CD8-positive, alpha-beta memory T cell (primary cell): Measurements from ENCODE around the gene KLRD1. TPM values are rescaled to one million over a fixed set of nuclear protein-coding genes. Genes with fewer than 3 reads are reported as not detected.
A peak's percentile ranks its signal among the peaks of the same experiment; 100 is the strongest.

ENCODE experiments used
- CTCF ChIA-PET: fragments of 350-600 bp; sonication (Branson Sonifier 250); formaldehyde crosslinking; loops from one replicate; lab custom pipeline; 2021; ENCODE audit warnings: antibody characterized with exemption; lab: Charles Lee
- POLR2A ChIA-PET: fragments of 350-600 bp; sonication (Branson Sonifier 250); formaldehyde crosslinking; loops from one replicate; lab custom pipeline; 2021; ENCODE audit warnings: antibody characterized with exemption; lab: Charles Lee
- DNase-seq, 5 donors: peaks; one replicate each; pipeline versions ENCODE4 v3.0.0 to v3.0.0-alpha.2; 2020 to 2022; ENCODE audit warnings: mixed read lengths in 1 of 5
- H3K27ac ChIP-seq: one replicate; pipeline ENCODE4 v1.7.0; 2013; ENCODE audit warnings: low read depth, mild to moderate bottlenecking, low read length, moderate library complexity
- H3K27me3 ChIP-seq: 2 replicates; pipeline ENCODE4 v1.7.0; 2013; ENCODE audit warnings: low read length, mild to moderate bottlenecking; ENCODE audit not compliant: insufficient read depth, poor library complexity, severe bottlenecking
- H3K36me3 ChIP-seq: 2 replicates; pipeline ENCODE4 v1.7.0; 2013; ENCODE audit warnings: mild to moderate bottlenecking, low read length, moderate library complexity; ENCODE audit not compliant: insufficient read depth
- H3K4me1 ChIP-seq: 2 replicates; pipeline ENCODE4 v1.7.0; 2013; ENCODE audit warnings: mild to moderate bottlenecking, low read length, moderate library complexity; ENCODE audit not compliant: insufficient read depth
- H3K4me3 ChIP-seq: 2 replicates; pipeline ENCODE4 v1.7.0; 2013; ENCODE audit warnings: mild to moderate bottlenecking, low read length
- H3K9me3 ChIP-seq: 2 replicates; pipeline ENCODE4 v1.7.0; 2013; ENCODE audit warnings: mild to moderate bottlenecking, low read length
- H3K27ac Mint-ChIP-seq, 8 donors: one replicate each; pipeline ENCODE4 v1.8.0; 2020 to 2021; ENCODE audit warnings: mixed read lengths in 8 of 8, mild to moderate bottlenecking in 6 of 8, inconsistent platforms in 3 of 8, moderate library complexity in 3 of 8
- H3K27me3 Mint-ChIP-seq, 2 donors: one replicate each; pipeline ENCODE4 v1.8.0; 2020 to 2021; ENCODE audit warnings: mixed read lengths in 2 of 2, mild to moderate bottlenecking in 1 of 2, moderate library complexity in 1 of 2
- H3K36me3 Mint-ChIP-seq, 3 donors: one replicate each; pipeline ENCODE4 v1.8.0; 2020 to 2021; ENCODE audit warnings: mixed read lengths in 3 of 3, inconsistent platforms in 1 of 3, mild to moderate bottlenecking in 1 of 3
- H3K4me1 Mint-ChIP-seq, 3 donors: one replicate each; pipeline ENCODE4 v1.8.0; 2020 to 2021; ENCODE audit warnings: mixed read lengths in 3 of 3, inconsistent platforms in 1 of 3, mild to moderate bottlenecking in 1 of 3
- H3K4me3 Mint-ChIP-seq, 7 donors: one replicate each; pipeline ENCODE4 v1.8.0; 2020 to 2021; ENCODE audit warnings: mixed read lengths in 7 of 7, mild to moderate bottlenecking in 6 of 7, moderate library complexity in 4 of 7, inconsistent platforms in 2 of 7
- H3K9me3 Mint-ChIP-seq, 5 donors: one replicate each; pipeline ENCODE4 v1.8.0; 2020 to 2022; ENCODE audit warnings: mixed read lengths in 5 of 5, mild to moderate bottlenecking in 3 of 5, moderate library complexity in 2 of 5, inconsistent platforms in 1 of 5
- polyA plus RNA-seq: library from polyadenylated mRNA; unstranded; fragments of 300-500 nt; fragmentation: Illumina TruSeq; gene quantifications from one replicate; pipeline ENCODE4 v1.2.3, GENCODE V29; 2021
- total RNA-seq, 2 experiments: library from RNA; stranded (reverse); gene quantifications; one replicate each; pipeline ENCODE4 v1.2.3, GENCODE V29; 2021

The KLRD1 gene
- total and polyA plus RNA-seq, 3 experiments from 2014 or later, result 65.4 to 177 (median 70.1) TPM

- CTCF ChIA-PET, result interaction anchor here (1.5 kb wide), 1 partner anchor 23 kb away, joined by 3 read pairs; no protein-coding TSS in a partner anchor
- peaks cover 0 to 2% (median 0%) of the 10 kb centered on the region in 5 donors for H3K9me3 Mint-ChIP-seq
- H3K27me3 Mint-ChIP-seq, result peaks cover 0 to 4% of the 10 kb centered on the region in 2 donors
- H3K4me3 Mint-ChIP-seq, result peak overlapping the region; percentile 2 to 78 (median 70)
- Histone ChIP-seq H3K36me3 (no peaks in the 10 kb centered on the region), H3K9me3 (no peaks in the 10 kb centered on the region), H3K4me3 (no peak overlapping the region), H3K27me3 (no peaks in the 10 kb centered on the region), H3K4me1 (peaks cover 17% of the 10 kb centered on the region), H3K27ac (no peak overlapping the region)
- POLR2A ChIA-PET, result interaction anchor here (0.6 to 1.3 kb wide), 2 partner anchors 23 to 37 kb away, joined by 3 to 5 read pairs; no protein-coding TSS in a partner anchor
- H3K4me1 Mint-ChIP-seq, result peaks cover 39 to 58% (median 58%) of the 10 kb centered on the region in 3 donors
- DNase-seq, result peak in 2 of 5 donors; percentile 41 to 73
- peak overlapping the region; percentile 15 to 78 (median 64) for H3K27ac Mint-ChIP-seq
- peaks cover 0 to 2% (median 0%) of the 10 kb centered on the region in 3 donors for H3K36me3 Mint-ChIP-seq
Observed at GRCh38 chr12:10285919-10286318, 21.8 kb upstream of the KLRD1 start.

DNA sequence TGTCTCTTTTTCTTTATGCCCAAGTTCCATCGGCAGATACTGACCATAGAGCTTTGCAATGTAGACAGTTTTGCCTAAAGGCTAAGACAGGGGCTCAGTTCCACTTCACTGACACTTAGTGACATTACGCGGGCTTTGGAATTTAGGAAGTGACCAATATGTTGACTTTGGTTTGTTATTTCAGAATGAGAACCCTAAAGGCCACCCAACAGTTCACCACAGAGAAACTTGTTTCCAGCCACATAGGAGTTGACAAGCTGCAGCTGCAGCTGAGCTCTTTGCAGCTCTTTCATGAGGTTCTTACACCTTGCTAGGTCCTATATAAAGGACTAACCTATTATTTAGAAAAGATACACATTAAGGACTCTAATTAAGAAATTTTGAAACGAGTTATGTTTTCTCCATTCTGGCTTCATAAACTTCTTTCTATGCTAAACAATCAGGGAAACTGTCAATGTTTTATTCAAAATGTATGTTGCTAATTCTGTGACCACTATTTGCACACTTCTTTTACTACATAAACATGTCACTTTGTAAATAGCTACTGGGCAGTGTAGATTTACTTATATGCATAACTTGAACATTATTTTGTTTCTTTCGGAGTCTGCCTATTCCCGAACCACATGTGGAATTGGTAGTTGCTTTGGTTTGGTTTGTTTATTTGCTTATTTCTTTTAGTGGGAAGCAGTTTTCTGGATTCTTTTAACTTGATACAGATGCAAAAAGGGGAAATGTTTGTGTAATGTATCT lies 18.5 kb upstream of the KLRD1 start:
- H3K4me1 ChIP-seq, result peaks cover 35% of the 10 kb centered on the region
- H3K4me1 Mint-ChIP-seq, result peaks cover 56 to 75% (median 75%) of the 10 kb centered on the region in 3 donors
- ChIA-PET CTCF (interaction anchor here (2.0 kb wide), 1 partner anchor 9 kb away, joined by 4 read pairs; no protein-coding TSS in a partner anchor), POLR2A (interaction anchor here (0.7 kb wide), 1 partner anchor 382 kb away, joined by 3 read pairs; no protein-coding TSS in a partner anchor)
- no peaks in the 10 kb centered on the region for H3K9me3 ChIP-seq
- H3K27ac ChIP-seq, result no peak overlapping the region
- H3K4me3 ChIP-seq, result no peak overlapping the region
- H3K36me3 ChIP-seq, result no peaks in the 10 kb centered on the region
- no peaks in the 10 kb centered on the region for H3K27me3 Mint-ChIP-seq
- H3K36me3 Mint-ChIP-seq, result no peaks in the 10 kb centered on the region
- H3K27me3 ChIP-seq, result no peaks in the 10 kb centered on the region
- H3K27ac Mint-ChIP-seq, result peak overlapping the region; percentile 11 to 80 (median 41)
- no peaks in the 10 kb centered on the region for H3K9me3 Mint-ChIP-seq
- peak overlapping the region in 6 of 7 donors; percentile 3 to 78 (median 52) for H3K4me3 Mint-ChIP-seq
- DNase-seq, result no peak

- H3K9me3 Mint-ChIP-seq, result no peaks in the 10 kb centered on the region
- peak overlapping the region in 6 of 8 donors; percentile 26 to 88 (median 58) for H3K27ac Mint-ChIP-seq
- peak overlapping the region in 5 of 7 donors; percentile 19 to 69 (median 28) for H3K4me3 Mint-ChIP-seq
- CTCF ChIA-PET, result no interaction called here
- Histone ChIP-seq H3K9me3 (no peaks in the 10 kb centered on the region), H3K27ac (no peak overlapping the region), H3K36me3 (no peaks in the 10 kb centered on the region), H3K4me3 (no peak overlapping the region), H3K4me1 (peaks cover 29% of the 10 kb centered on the region), H3K27me3 (no peaks in the 10 kb centered on the region)
- peaks cover 54 to 74% (median 73%) of the 10 kb centered on the region in 3 donors for H3K4me1 Mint-ChIP-seq
- DNase-seq, result no peak
- no peaks in the 10 kb centered on the region for H3K36me3 Mint-ChIP-seq
- POLR2A ChIA-PET, result no interaction called here
- no peaks in the 10 kb centered on the region for H3K27me3 Mint-ChIP-seq
Observed at GRCh38 chr12:10291030-10291429, 16.6 kb upstream of the KLRD1 start.

- Histone ChIP-seq H3K4me3 (no peak overlapping the region), H3K4me1 (peaks cover 30% of the 10 kb centered on the region), H3K27me3 (no peaks in the 10 kb centered on the region), H3K9me3 (no peaks in the 10 kb centered on the region), H3K36me3 (no peaks in the 10 kb centered on the region), H3K27ac (no peak overlapping the region)
- POLR2A ChIA-PET, result interaction anchor here (0.7 to 1.8 kb wide), 4 partner anchors 12 to 81 kb away, joined by 3 to 5 read pairs (median 4); partner anchors contain the start of gene GABARAPL1
- no peak for DNase-seq
- CTCF ChIA-PET, result interaction anchor here (0.7 to 2.2 kb wide), 2 partner anchors 13 to 29 kb away, joined by 3 to 7 read pairs; no protein-coding TSS in a partner anchor
- Mint-ChIP-seq H3K27me3 (no peaks in the 10 kb centered on the region), H3K4me3 (peak overlapping the region in 5 of 7 donors; percentile 9 to 72 (median 54)), H3K9me3 (no peaks in the 10 kb centered on the region), H3K4me1 (peaks cover 63 to 88% (median 84%) of the 10 kb centered on the region in 3 donors), H3K27ac (peak overlapping the region; percentile 83 to 96 (median 91)), H3K36me3 (no peaks in the 10 kb centered on the region)
Observed at GRCh38 chr12:10293151-10293550, 14.5 kb upstream of the KLRD1 start.

DNA sequence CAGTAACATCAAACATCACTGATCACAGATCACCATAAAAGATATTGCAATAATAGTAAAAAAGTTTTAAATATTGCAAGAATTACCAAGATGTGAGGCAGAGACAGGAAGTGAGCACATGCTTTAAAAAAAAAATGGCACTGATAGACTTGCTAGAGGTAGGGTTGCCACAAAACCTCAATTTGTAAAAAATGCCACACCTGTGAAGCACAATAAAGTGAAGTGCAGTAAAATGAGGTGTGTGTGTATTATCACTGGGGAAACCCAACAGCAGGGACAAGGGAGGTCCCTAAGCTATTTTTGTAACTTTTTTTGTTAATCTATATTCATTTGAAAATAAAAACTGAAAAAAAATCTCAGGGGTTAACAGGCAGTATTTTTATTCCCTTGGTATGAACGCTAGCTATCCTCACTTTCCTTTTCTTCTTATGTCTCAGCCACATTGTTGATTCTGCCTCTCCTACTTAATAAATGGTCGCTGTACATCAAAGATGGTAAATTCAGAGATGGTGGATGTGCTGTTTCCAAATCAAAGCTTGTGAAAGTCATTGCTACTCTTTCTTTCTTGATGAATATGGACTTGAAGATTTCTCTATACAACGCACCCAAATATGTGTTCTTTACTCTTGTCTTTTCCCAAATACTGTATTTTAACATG lies 14.0 kb upstream of the KLRD1 start:
- Mint-ChIP-seq H3K4me1 (peaks cover 63 to 83% (median 83%) of the 10 kb centered on the region in 3 donors), H3K4me3 (peak overlapping the region; percentile 26 to 72 (median 51)), H3K27me3 (no peaks in the 10 kb centered on the region), H3K36me3 (no peaks in the 10 kb centered on the region), H3K9me3 (no peaks in the 10 kb centered on the region), H3K27ac (peak overlapping the region; percentile 83 to 96 (median 91))
- no peaks in the 10 kb centered on the region for H3K36me3 ChIP-seq
- H3K27ac ChIP-seq, result no peak overlapping the region
- no peak overlapping the region for H3K4me3 ChIP-seq
- ChIA-PET POLR2A (interaction anchor here (0.7 to 1.8 kb wide), 4 partner anchors 12 to 81 kb away, joined by 3 to 5 read pairs (median 4); partner anchors contain the start of gene GABARAPL1), CTCF (interaction anchor here (0.7 to 2.2 kb wide), 2 partner anchors 12 to 28 kb away, joined by 3 to 7 read pairs; no protein-coding TSS in a partner anchor)
- H3K27me3 ChIP-seq, result no peaks in the 10 kb centered on the region
- DNase-seq, result peak; percentile 4 to 82 (median 71)
- H3K9me3 ChIP-seq, result no peaks in the 10 kb centered on the region
- H3K4me1 ChIP-seq, result peaks cover 30% of the 10 kb centered on the region

GRCh38 chr12:10301103-10301502 lies 6.6 kb upstream of the KLRD1 start:
- H3K36me3 ChIP-seq, result no peaks in the 10 kb centered on the region
- peak overlapping the region; percentile 17 to 89 (median 82) for H3K27ac Mint-ChIP-seq
- no peaks in the 10 kb centered on the region for H3K9me3 ChIP-seq
- H3K4me1 ChIP-seq, result peaks cover 22% of the 10 kb centered on the region
- ChIA-PET POLR2A (no interaction called here), CTCF (interaction anchor here (1.2 kb wide), 1 partner anchor 65 kb away, joined by 4 read pairs; no protein-coding TSS in a partner anchor)
- H3K4me3 Mint-ChIP-seq, result peak overlapping the region in 4 of 7 donors; percentile 4 to 57 (median 46)
- no peak overlapping the region for H3K4me3 ChIP-seq
- no peaks in the 10 kb centered on the region for H3K27me3 ChIP-seq
- no peak for DNase-seq
- H3K9me3 Mint-ChIP-seq, result no peaks in the 10 kb centered on the region
- no peak overlapping the region for H3K27ac ChIP-seq
- peaks cover 0 to 2% (median 0%) of the 10 kb centered on the region in 3 donors for H3K36me3 Mint-ChIP-seq
- H3K4me1 Mint-ChIP-seq, result peaks cover 61 to 89% (median 82%) of the 10 kb centered on the region in 3 donors
- no peaks in the 10 kb centered on the region for H3K27me3 Mint-ChIP-seq

DNA sequence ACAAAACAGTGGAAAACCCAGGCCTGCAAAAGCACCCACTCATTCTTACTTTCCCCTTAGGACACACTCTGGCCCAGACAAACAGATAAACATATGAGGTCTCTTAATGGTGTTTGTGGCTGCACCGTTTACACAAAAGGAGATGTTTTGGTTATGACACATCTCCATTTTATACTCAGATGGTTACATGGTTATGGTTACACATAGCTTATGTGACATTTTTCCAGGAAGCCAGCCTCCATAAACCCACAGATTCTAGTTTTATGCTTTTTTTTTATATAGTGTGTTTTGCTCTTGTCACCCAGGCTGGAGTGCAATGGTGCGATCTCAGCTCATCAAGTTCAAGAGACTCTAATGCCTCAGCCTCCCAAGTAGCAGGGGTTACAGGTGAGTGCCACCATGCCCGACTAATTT lies 3.5 kb upstream of the KLRD1 start:
- peak overlapping the region; percentile 22 to 95 (median 56) for H3K27ac Mint-ChIP-seq
- CTCF ChIA-PET, result interaction anchor here (1.0 to 2.0 kb wide), 4 partner anchors 12 to 68 kb away, joined by 3 to 6 read pairs (median 4); no protein-coding TSS in a partner anchor
- Histone ChIP-seq H3K4me3 (no peak overlapping the region), H3K27me3 (no peaks in the 10 kb centered on the region), H3K27ac (no peak overlapping the region), H3K4me1 (peaks cover 17% of the 10 kb centered on the region), H3K36me3 (no peaks in the 10 kb centered on the region), H3K9me3 (no peaks in the 10 kb centered on the region)
- H3K27me3 Mint-ChIP-seq, result no peaks in the 10 kb centered on the region
- peaks cover 61 to 98% (median 88%) of the 10 kb centered on the region in 3 donors for H3K4me1 Mint-ChIP-seq
- peak overlapping the region in 6 of 7 donors; percentile 2 to 80 (median 21) for H3K4me3 Mint-ChIP-seq
- POLR2A ChIA-PET, result no interaction called here
- no peaks in the 10 kb centered on the region for H3K9me3 Mint-ChIP-seq
- H3K36me3 Mint-ChIP-seq, result peaks cover 0 to 17% (median 0%) of the 10 kb centered on the region in 3 donors
- DNase-seq, result peak in 2 of 5 donors; percentile 46 to 50
